ENCODE data around the gene GDAP1L1.
A peak's percentile ranks its signal among the peaks of the same experiment; 100 is the strongest.

GDAP1L1 gene

DNA sequence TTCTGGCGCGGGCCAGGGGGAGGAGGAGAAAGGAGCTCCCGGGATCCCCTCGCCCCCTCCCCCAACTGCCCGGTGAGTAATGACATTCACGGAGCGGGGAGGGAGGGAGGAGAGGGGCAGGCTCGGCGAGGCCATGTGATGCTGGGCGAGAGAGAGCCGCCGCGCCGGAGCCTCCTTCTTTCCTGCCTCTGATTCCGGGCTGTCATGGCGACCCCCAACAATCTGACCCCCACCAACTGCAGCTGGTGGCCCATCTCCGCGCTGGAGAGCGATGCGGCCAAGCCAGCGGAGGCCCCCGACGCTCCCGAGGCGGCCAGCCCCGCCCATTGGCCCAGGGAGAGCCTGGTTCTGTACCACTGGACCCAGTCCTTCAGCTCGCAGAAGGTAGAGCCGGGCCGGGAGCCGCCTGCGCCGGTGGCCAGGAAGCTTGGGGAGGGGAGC, at the start of gene GDAP1L1:
TSS of gene GDAP1L1 (plus strand) at position 178 of the 441 bp plus-strand sequence. CDS start at position 205, 27 bp downstream.
- no peak for DNase-seq

DNA sequence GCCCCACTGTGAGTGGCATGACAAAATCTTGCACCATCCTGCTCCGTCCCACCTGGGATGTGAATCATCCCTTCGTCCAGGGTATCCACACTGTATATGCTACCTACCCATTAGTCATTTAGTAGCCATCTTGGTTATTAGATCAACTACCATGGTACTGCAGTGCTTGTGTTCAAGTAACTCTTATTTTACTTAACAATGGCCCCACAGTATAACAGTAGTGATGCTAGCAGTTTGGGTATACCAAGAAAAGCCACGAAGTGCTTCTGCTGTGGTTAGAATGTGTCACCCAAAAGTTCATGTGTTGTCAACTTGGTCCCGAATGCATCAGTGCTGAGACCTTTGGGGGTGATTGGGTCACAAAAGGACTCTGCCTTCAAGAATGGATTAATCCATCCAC, 48.2 kb upstream of the GDAP1L1 start:
- DNase-seq: no peak

DNA sequence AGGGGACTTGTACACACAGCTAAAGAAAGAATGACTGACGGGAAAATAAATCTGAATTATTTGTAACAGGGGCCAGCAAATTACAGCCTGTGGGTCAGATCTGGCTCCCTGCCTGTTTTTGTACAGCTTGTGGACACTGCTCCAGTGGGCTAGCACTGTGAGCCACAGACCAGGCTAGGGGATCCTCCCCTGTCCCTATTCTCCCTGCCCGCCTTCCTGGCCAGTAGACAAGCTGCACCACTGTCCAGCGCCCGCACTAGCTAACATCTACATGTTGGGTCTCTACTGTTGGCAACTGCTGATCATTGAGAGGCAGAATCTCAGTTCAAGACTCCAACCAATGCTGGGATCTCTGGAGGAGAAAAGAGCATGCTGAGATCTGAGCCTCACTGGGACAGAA, 47.2 kb upstream of the GDAP1L1 start:
- DNase-seq: no peak

DNA sequence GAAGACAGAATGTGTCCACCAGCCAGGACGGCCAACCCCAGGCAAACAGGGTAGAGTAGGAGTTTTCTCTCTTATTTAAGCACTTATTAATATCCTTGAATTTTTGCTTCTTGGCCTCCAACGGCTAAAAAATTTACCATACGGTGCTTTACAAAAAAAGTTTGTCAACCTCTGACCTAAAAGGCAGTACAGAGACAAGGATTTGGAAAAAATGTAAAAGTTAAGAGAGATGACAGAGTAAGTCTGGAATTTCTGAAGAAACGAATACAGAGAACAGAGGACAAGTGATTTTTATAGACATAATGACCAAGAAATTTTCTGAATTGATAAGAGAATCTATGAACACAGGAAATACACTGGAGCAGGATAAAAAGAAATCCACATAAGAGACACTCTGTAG, 46.7 kb upstream of the GDAP1L1 start:
- no peak for DNase-seq

DNA sequence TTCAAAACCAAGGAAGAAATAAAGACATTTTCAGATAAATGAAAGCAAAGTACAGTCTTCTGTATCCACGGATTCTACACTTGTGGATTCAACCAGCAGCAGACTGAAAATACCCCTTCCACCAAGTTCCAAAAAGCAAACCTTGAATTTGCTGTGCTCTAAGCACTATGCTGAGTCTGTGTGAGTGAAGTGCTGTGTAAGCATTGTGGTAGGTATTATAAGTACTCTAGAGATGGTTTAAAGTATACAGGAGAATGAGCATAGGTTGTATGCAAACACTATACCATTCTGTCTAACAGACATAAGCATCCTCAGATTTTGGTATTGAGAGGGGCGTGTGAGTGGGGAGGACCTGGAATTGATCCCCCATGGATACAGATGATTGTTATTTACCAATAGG, 46.1 kb upstream of the GDAP1L1 start:
- no peak for DNase-seq

DNA sequence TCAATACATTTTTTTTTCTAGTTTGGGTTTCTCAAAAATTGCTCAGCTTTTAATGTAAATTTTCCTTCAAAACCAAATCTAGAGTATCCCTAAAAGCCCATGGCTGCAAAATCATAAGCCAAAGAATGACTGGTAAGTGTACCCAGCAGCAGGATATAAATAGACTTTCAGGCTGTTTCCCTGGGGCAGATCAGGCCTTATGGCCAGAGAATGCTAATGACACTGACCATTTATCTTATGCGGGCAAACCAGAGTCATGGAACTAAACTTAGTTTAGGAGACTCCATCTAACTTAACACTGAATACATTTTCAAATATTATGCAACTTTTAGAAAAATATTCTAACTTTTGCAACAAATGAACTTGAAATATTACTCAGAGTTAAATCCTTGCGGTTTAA, 43.9 kb upstream of the GDAP1L1 start:
- DNase-seq: no peak

DNA sequence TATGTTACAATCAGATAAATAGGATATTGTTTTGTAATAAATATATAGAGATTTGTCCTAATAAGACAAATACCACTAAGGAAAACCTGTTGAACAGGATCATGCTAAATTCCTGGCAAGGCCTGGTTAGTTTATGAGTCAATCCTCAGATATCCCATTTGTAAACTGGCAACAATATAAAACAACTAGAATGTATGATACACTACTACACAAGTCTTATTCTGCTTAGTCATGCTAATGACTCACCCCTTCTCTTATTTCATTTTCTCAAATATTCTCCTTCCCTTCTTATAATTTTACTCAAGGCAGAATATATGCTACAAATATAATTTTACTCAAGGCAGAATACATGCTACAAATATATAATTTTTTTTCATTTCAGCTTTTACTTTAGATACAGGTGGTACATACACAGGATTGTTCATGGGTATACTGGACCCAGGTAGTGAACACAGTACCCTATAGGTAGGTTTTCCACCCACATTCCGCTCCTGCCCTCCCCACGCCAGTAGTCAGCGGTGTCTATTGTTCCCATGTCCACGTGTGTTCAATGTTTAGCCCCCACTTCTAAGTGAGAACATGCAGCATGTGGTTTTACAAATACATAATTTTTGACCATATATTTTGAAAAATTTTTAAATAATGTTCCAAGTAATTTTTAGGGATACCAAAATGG, 42.8 kb upstream of the GDAP1L1 start:
- no peak for DNase-seq

DNA sequence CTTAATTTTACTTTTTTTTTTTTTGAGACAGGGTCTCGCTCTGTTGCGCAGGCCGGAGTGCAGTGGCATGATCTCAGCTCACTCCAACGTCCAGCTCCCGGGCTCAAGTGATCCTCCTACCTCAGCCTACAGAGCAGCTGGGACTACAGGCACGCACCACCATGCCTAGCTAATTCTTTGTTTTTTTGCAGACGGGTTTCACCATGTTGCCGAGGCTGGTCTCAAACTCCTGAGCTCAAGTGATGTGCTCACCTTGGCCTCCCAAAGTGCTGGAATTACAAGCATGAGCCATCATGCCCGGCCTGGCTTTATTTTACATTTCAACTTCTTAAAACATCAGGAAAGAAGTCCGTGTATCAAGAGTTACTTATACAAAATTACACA, 42.3 kb upstream of the GDAP1L1 start:
- no peak for DNase-seq

DNA sequence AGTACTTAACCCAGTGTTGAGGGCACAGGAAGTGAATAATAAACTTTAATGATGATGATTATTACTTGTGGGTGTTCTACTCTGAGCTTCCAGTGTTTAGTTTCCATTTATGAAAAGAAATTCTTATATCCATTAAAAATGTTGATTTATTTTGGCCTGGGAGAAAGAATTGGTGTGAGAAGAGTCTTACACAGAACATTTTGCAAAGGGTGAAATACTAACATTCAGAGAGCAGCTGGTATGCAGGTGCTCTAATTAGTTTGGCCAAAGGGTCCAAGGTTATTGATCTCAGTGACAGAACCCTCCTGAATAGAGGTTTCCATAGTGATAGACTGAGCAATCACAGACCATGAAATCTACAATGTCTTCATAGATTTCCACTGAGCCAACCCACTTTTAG, 41.0 kb upstream of the GDAP1L1 start:
- DNase-seq: no peak

DNA sequence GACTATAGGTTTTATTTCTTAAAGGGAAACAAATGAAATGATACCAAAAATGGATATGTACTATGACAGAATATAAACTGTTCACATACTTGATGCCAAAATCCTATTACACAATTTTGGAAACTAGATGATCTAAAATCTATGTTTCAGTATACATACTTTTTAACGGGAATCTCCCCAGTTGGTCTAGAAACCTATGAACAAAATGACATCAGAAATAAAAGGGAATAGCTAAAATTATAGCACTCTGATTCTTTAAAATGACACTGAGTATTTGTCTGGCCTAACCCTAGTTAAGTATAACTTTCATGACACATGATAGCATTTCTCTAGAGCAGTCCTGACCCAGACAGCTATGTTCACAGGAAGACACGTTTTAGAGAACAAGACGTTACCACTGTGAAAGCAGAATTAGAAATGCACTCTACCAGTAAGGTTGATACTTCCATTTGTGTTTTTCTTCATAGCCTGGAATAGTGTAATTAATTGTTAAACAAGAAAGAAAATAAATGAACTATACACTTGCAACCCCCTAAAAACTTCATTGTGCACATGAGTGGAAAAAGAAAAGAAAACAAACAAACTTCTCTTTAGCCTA, 39.9 kb upstream of the GDAP1L1 start:
- DNase-seq: no peak

DNA sequence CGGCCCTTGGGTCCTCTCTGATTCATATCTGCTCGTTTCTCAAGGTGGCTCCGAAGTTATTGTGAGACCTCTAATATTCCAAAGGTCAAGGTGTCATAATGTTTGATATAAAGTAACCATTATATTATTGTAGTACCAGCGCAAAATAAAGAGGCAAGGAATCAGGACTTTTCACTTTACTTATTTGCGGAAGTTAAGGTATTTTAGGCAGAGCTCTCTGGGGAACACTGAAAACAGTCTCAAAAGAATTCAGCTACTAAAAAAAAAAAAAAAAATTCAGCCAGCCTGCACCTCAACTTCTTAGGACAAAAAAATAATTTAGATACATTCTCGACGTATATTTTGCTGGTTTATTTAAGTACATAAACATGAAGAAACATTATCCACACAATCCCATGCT, 38.9 kb upstream of the GDAP1L1 start:
- DNase-seq: no peak

DNA sequence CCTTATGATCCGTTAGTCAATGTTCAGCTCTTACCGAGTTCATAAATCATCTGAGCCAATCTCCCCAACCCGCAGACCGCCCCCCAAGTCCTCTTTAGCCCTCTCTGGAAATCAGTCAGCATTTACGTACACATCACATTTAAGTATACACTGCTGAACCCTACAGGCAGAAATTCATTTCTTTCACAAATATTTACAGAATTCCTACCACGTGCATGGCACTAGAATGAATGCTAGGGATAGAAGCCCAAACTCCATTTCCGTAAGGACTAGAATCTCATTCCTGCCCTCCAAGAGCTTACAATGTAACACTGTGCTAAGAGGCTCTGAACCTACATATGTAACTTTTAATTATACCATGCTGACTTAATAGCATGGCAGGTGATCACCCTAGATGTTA, 38.3 kb upstream of the GDAP1L1 start:
- no peak for DNase-seq

DNA sequence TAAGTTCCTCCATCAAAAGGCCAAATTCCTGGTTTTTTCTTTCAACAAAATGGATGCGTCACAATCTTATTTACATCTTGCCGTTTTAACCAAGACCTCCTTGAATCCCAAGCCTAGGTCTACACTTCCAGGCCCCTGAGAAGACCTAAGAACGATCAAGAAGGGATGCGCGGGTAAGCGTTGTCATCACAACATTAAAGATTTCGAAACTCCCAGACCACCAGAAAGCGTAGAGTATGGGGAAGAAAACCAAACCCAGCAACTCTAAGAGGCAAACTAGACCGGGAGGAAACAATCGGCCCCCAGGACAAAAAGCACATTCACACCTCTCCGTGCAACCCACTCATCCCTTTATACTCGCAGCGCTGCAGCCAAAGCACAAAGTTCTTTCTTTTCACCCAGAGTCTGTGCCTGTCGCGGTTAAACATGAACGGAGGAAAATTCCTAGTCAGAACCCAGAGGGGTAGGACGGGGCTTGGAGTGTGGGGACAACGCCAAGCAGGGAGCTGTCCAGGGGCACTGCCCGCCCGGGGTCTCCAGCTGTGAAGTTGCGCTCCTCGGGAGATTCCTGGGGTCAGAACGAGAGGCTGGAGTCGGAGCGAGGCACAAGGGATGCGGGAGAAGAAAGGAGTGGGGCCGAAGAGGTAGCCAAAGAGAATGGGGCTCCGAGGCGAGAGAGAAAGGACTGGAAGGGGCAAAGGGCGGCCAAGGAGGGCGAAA, 37.3 kb upstream of the GDAP1L1 start:
- no peak for DNase-seq

DNA sequence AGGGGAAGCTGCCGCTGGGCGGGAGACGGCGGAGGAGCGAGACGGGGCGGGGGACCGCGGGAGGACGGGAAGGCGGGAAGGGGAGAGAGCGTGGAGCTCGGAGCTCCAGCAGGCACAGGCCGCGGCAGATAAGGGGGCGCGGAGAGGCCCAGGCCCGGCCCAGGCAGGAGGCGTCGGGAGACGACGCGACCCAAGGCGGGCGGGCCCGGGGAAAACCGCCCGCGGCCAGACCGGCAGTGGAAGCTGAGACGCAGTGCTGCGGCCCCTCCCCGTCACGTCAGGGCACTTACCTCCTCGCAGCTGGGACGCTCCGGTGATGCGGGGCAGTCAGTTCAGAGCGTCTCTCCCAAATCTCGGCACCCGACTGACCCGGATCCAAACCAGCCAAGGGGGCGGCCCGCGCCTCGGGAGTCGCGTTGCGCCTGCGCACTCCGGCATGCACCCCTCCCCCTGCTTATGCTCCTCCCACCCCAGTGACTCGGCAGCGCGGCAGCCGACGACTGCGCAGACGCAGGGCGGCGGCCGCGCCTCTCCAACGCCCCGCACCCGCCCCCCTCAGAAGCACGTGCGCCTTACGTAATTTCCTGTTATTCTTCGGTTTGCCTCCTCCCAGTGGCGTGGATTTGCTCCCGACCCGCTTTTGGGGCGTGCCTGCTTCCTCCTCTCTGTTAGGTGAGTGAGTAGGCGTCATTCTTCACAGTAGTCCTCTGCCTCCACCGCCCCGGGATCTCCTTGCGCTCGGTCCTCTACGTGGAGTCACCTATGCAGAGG, 36.5 kb upstream of the GDAP1L1 start, which contains the start of gene OSER1:
TSS of gene OSER1 (minus strand) at position 366 of the 771 bp plus-strand sequence. CDS start 3,814 bp downstream, outside the sequence.
- peak; percentile 96 for DNase-seq

DNA sequence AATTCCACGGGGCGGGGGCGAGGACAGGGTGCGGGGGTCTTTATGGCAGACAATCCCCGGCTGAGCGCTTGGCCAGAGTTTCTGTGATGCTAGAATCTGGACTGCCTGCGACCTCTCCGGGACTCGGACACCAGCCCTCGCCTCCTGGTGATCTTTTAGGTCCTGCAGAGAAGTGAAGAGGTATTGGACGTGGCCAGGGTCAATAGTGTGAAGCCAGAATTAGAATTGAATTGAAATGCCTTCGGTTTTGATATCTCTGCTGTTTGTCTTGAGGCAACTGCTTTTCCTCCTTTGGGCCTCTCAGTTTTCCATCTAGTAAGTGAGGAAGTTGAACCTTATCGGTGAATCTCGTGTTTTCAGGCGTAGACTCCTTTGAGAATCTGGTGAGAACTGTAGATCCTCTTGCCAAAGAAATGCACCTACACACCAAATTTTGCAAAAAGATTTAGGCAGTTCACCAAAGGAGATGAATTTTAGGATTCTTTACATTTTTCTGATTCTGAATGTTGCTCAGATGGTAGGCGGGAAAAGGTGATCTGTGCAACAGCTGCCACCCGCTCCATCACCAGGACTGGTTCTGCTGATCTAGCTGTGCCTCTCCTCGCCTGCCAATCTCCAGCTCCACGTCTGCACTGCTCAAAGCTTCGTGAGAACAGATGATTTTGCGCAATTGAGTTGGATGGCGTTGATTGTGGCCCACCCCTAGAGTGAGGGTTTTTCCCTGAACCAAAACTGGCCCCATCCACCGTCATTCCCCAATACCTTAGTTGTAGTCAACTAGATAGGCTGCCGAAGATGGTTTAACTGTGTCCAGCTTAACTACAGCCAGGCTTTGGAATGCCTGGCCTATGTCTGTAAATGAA, 35.7 kb upstream of the GDAP1L1 start:
- no peak for DNase-seq

DNA sequence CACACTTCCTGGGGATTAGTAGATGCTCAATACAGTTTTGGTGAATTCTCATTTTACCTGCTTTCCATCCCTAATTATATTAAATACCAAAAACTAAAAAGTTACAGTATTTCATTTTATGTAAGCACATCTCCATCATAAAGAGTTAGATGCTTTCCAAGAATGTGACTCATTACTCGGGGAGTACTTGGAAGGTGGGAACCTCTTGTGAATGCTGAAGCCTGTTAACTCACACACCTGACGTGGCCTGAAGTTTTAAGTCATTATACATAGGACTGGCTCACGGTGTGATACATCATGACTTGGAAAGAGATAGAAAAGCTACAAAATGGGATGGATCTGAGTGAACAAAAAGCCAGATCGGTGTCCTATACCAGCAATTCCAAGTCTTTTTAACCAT, 34.3 kb upstream of the GDAP1L1 start:
- DNase-seq: no peak

DNA sequence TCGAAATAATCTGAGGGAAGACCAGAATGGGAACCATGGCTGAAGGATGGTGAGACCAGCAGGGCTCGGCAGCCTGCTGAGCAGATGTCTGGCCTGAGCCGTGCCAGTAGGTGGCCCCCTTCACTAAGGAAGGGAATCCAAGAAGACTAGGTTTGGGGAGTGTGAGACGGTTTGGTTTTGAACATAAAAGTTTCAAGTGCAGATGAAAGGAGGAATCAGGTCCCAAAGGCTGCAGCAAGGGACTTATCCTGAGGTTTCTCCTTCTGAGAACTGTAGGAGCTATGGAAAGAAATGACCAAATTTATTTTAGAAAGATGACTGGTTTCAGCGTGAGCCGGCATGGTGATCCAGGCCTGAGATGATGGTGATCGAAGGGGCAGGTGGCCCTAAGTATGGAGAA, 32.0 kb upstream of the GDAP1L1 start:
- peak; percentile 7 for DNase-seq

DNA sequence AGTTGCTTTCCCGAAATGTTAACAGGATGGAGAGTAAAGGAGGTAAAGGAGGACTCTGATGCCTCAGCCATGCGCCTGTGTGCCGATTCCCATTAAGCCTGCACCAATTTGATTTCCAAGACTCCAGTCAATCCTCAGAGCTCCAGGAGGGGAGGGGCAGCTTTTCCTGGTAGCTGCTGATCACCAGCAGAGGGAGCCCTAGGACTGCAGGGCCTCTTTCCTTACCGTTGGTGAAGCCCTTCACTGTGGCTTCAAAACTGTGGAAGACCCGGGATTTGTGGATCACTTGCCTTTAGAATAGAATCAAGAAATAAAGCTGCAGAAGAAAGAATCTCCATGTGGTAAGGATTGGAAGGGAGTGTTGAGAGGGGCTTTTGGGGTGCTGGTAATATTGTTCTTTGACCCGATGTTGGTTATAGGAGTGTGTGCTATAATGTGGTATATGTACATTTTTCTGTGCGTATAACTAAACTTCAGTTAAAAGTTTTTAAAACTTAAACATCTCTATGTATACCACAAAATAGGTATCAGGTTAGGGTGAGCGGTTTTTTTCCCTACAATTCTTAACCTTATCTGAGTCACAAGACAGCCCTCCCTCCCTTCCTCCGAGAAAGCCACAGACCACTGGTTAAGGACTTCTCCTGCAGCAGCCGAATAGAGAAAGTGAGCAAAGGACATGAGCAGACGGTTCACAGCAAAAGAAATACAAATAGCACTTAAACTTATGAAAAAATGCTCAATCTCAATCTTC, 29.6 kb upstream of the GDAP1L1 start:
- no peak for DNase-seq

DNA sequence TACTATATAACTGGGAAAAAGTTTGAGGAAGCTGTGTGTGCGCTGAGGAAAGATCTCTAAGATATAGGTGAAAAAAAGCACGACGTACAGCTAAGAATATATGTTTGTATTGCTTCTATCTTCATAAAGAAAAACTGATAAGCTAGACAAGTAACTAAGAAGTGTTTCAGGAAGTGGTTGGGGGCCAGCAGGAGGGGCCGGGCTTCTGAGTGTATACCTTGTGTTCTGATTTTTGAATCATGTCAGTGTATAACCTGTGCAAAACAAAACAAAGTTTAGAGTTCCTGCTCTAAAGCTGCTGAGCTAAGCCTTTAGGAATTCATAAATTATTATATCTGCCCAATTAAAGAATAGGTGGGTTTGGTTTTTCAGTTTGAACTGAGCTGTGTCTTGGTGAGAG, 28.7 kb upstream of the GDAP1L1 start:
- no peak for DNase-seq

DNA sequence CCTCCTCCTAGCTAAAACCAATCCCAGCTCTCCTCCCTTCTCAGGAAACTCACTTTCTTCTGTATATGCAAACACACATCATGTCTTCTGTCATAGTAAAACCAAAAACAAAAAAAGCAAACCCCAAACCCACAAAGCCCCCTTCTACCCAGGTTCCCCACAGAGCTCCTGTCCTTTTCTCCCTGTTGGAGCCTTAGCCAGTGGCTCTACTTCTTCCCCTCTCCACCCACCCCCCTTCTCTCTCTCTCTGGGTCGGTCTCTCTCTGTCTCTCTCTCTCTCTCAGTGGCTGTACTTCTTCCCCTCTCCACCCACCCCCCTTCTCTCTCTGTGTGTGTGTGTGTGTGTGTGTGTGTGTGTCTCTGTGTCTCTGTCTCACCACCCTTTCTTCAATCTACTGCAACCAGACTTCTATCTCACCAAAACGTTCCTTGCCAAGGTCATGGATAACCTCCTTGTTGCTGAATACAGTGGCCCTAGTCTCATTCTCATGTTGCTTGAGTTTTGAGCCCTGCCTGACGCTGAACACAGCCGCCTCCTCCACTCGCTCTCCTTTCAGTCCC, 27.9 kb upstream of the GDAP1L1 start:
- no peak for DNase-seq

DNA sequence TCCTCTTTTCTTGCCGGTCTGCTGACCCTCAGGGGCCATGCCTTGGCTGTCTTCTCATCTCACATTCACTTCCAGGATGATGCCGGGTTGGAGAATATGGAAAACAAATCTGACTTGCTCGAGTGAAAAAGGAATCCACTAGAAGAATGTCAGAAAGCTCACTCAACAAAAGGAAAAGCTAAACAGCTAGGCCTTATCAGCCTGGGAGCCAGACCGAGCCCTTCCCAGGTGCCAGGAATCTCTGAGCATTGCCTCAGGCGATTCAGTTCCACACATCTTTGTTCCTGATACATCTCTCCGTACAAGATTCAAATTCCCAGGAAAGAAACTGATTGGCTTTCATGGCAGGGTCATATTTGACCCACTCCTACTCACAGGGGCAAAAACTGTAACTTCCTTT, 27.3 kb upstream of the GDAP1L1 start:
- no peak for DNase-seq

All from NCI-H1417 treated with DMSO at 0.1 percent for 48 hours (cell line).